T-helper 1 cell treated with Interleukin-12 subunit alpha and Interleukin-12 subunit beta and Interleukin-4 antibody, amounts not matched to agents 30 ng/mL and 1 ng/mL, for 36 hours (primary cell): Measurements from ENCODE around the gene GULP1. TPM values are rescaled to one million over a fixed set of nuclear protein-coding genes. Genes with fewer than 3 reads are reported as not detected.

ENCODE experiments used
- intact Hi-C: fragments of 100-400 bp; cut with micrococcal nuclease; formaldehyde crosslinking; loops from one replicate; pipeline ENCODE4 v1.15.1; 2024
- total RNA-seq: library from RNA; stranded (reverse); gene quantifications from 2 replicates; pipeline ENCODE4 v1.2.3, GENCODE V29; 2022

Gene GULP1
- total RNA-seq, 1 donor from 2014 or later = not detected

- intact Hi-C loops = no loop called here
Measured at GRCh38 chr2:188471166-188471565, 179.5 kb downstream of the GULP1 start.

GRCh38 chr2:188473306-188473705 lies 181.6 kb downstream of the GULP1 start:
- intact Hi-C loops = no loop called here

- intact Hi-C loops = no loop called here
Measured at GRCh38 chr2:188474316-188474715, 182.6 kb downstream of the GULP1 start.

GRCh38 chr2:188475945-188476344 lies 184.3 kb downstream of the GULP1 start:
- intact Hi-C loops = no loop called here

- intact Hi-C loops = no loop called here
Measured at GRCh38 chr2:188477564-188478103, 186.0 kb downstream of the GULP1 start.

- intact Hi-C loops = no loop called here
Measured at GRCh38 chr2:188478724-188479123, 187.1 kb downstream of the GULP1 start.

- intact Hi-C loops = no loop called here
Measured at GRCh38 chr2:188481474-188481873, 189.8 kb downstream of the GULP1 start.

- intact Hi-C loops = no loop called here
Measured at GRCh38 chr2:188485496-188485895, 193.8 kb downstream of the GULP1 start.

GRCh38 chr2:188492751-188493150 lies 201.1 kb downstream of the GULP1 start:
- intact Hi-C loops = no loop called here

GRCh38 chr2:188494906-188495305 lies 203.2 kb downstream of the GULP1 start:
- intact Hi-C loops = no loop called here

GRCh38 chr2:188495969-188496431 lies 204.3 kb downstream of the GULP1 start:
- intact Hi-C loops = no loop called here

- intact Hi-C loops = no loop called here
Measured at GRCh38 chr2:188497726-188498125, 206.1 kb downstream of the GULP1 start.

GRCh38 chr2:188503975-188504374 lies 212.3 kb downstream of the GULP1 start:
- intact Hi-C loops = no loop called here

- intact Hi-C loops = no loop called here
Measured at GRCh38 chr2:188506843-188507242, 215.2 kb downstream of the GULP1 start.

GRCh38 chr2:188511346-188511745 lies 219.7 kb downstream of the GULP1 start:
- intact Hi-C loops = no loop called here

- intact Hi-C loops = loop anchor here (2.0 kb wide), 2 partner anchors 932 to 1012 kb away; no protein-coding TSS in a partner anchor
Measured at GRCh38 chr2:188512456-188512855, 220.8 kb downstream of the GULP1 start.

- intact Hi-C loops = no loop called here
Measured at GRCh38 chr2:188515918-188516317, 224.2 kb downstream of the GULP1 start.

GRCh38 chr2:188517549-188518215 lies 226.0 kb downstream of the GULP1 start:
- intact Hi-C loops = no loop called here

- intact Hi-C loops = no loop called here
Measured at GRCh38 chr2:188518381-188518780, 226.7 kb downstream of the GULP1 start.

GRCh38 chr2:188519136-188519535 lies 227.5 kb downstream of the GULP1 start:
- intact Hi-C loops = no loop called here

GRCh38 chr2:188522517-188522916 lies 230.8 kb downstream of the GULP1 start:
- intact Hi-C loops = loop anchor here (5.0 to 10.0 kb wide), 3 partner anchors 462 to 1172 kb away; no protein-coding TSS in a partner anchor

GRCh38 chr2:188523919-188524318 lies 232.2 kb downstream of the GULP1 start:
- intact Hi-C loops = loop anchor here (1.0 to 10.0 kb wide), 6 partner anchors 461 to 1171 kb away; no protein-coding TSS in a partner anchor
